ENCODE data around the gene GPATCH1.

Gene GPATCH1

DNA sequence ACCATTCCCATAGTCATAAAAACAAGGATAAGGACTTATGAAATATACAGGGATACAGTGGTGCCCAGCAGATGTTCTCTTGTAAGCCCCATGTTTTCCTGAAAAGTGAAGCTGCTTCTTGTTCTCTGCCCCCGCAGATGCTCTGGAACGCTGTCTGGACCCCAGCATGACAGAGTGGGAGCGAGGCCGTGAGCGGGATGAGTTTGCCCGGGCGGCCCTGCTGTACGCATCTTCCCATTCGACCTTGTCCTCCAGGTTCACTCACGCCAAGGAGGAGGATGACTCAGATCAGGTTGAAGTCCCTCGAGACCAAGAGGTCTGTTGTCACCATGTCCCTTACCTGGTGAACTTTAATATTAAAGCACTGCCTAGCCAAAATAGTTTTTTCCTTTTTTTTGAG, 30.6 kb downstream of the GPATCH1 start:
- no peaks in the 10 kb centered on the region for H3K27me3 ChIP-seq (ENCODE audit: insufficient read depth, low read length, poor library complexity, severe bottlenecking)
- no peaks in the 10 kb centered on the region for H3F3A ChIP-seq (ENCODE audit: low read depth)
- no peak overlapping the region for H3K9ac ChIP-seq (ENCODE audit: low read depth, low read length, poor library complexity, severe bottlenecking)
- H3K79me2 ChIP-seq (ENCODE audit: insufficient read depth, low read length): no peaks in the 10 kb centered on the region
- TF ChIP-seq, protein P1, sequence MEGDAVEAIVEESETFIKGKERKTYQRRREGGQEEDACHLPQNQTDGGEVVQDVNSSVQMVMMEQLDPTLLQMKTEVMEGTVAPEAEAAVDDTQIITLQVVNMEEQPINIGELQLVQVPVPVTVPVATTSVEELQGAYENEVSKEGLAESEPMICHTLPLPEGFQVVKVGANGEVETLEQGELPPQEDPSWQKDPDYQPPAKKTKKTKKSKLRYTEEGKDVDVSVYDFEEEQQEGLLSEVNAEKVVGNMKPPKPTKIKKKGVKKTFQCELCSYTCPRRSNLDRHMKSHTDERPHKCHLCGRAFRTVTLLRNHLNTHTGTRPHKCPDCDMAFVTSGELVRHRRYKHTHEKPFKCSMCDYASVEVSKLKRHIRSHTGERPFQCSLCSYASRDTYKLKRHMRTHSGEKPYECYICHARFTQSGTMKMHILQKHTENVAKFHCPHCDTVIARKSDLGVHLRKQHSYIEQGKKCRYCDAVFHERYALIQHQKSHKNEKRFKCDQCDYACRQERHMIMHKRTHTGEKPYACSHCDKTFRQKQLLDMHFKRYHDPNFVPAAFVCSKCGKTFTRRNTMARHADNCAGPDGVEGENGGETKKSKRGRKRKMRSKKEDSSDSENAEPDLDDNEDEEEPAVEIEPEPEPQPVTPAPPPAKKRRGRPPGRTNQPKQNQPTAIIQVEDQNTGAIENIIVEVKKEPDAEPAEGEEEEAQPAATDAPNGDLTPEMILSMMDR (conservative IDR thresholded peaks at IDR 0.05; ENCODE audit: low read length): no peak
- no peak for TF ChIP-seq EZH2phosphoT487 (IDR thresholded peaks at IDR 0.05; ENCODE audit: borderline replicate concordance)
- no peaks in the 10 kb centered on the region for H3K4me1 ChIP-seq (ENCODE audit: insufficient read depth, low read length, poor library complexity, severe bottlenecking)
- H3K36me3 ChIP-seq (ENCODE audit: insufficient read depth, low read length): peaks cover 36% of the 10 kb centered on the region; the same call in 1 of the 2 replicates
- no peaks in the 10 kb centered on the region for H4K20me1 ChIP-seq (ENCODE audit: insufficient read depth, low read length, poor library complexity, severe bottlenecking)
- no peaks in the 10 kb centered on the region for H3K9me3 ChIP-seq (ENCODE audit: insufficient read depth, low read depth, low read length)
- no peaks in the 10 kb centered on the region for H3K9me2 ChIP-seq (replicated peaks; ENCODE audit: low read depth, low read length)
- H3K4me2 ChIP-seq (ENCODE audit: low read depth, low read length, poor library complexity, severe bottlenecking): no peak overlapping the region
- no peak overlapping the region for H3K4me3 ChIP-seq (ENCODE audit: low read length, poor library complexity, severe bottlenecking)
- no peak overlapping the region for H2AFZ ChIP-seq (ENCODE audit: low read length)

DNA sequence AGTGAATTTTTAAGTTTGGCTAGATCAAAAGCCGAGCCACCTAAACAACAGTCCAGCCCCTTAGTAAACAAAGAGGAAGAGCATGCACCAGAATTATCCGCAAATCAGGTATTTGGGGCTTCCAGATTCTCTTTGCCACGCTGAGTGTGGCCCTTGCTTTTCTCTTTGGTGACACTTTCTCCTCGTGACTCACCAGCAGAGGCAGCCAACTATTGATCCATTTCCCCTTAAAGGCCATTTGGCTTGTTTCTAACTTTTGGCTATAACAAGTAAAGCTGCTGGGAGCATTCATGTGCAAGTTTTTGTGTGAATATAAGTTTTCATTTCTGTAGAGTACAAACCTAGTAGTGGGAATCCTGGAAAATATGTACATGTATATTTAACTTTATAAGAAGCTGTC, 33.3 kb downstream of the GPATCH1 start:
- no peak for TF ChIP-seq EZH2phosphoT487 (IDR thresholded peaks at IDR 0.05; ENCODE audit: borderline replicate concordance)
- TF ChIP-seq, protein P1 (conservative IDR thresholded peaks at IDR 0.05; ENCODE audit: low read length): no peak
- Histone ChIP-seq H3K4me3 (ENCODE audit: low read length, poor library complexity, severe bottlenecking) (no peak overlapping the region), H3K4me1 (ENCODE audit: insufficient read depth, low read length, poor library complexity, severe bottlenecking) (no peaks in the 10 kb centered on the region), H3K27me3 (ENCODE audit: insufficient read depth, low read length, poor library complexity, severe bottlenecking) (no peaks in the 10 kb centered on the region), H3K9me3 (ENCODE audit: insufficient read depth, low read depth, low read length) (no peaks in the 10 kb centered on the region), H3K9me2 (replicated peaks; ENCODE audit: low read depth, low read length) (no peaks in the 10 kb centered on the region), H3F3A (ENCODE audit: low read depth) (no peaks in the 10 kb centered on the region), H3K4me2 (ENCODE audit: low read depth, low read length, poor library complexity, severe bottlenecking) (no peak overlapping the region), H3K79me2 (ENCODE audit: insufficient read depth, low read length) (no peaks in the 10 kb centered on the region), H2AFZ (ENCODE audit: low read length) (no peak overlapping the region), H3K9ac (ENCODE audit: low read depth, low read length, poor library complexity, severe bottlenecking) (no peak overlapping the region), H4K20me1 (ENCODE audit: insufficient read depth, low read length, poor library complexity, severe bottlenecking) (no peaks in the 10 kb centered on the region), H3K36me3 (ENCODE audit: insufficient read depth, low read length) (peaks cover 38% of the 10 kb centered on the region; the same call in 1 of the 2 replicates)

DNA sequence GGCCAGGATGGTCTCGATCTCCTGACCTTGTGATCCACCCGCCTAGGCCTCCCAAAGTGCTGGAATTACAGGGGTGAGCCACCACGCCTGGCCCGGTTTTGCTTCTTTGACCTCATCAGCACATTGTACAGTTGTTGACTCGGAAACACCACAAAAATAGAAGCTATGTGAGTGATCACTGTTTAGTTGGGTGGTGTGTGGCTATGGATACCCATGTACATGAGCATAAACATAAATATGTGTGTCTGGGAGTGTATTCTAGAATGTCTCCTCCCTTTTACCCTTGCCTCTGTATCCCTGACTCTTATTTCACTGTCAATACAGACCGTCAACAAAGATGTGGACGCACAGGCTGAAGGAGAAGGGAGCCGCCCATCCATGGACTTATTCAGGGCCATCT, 36.5 kb downstream of the GPATCH1 start:
- H3K4me3 ChIP-seq (ENCODE audit: low read length, poor library complexity, severe bottlenecking): no peak overlapping the region
- H3K9me3 ChIP-seq (ENCODE audit: insufficient read depth, low read depth, low read length): no peaks in the 10 kb centered on the region
- no peak overlapping the region for H3K9ac ChIP-seq (ENCODE audit: low read depth, low read length, poor library complexity, severe bottlenecking)
- H3K27me3 ChIP-seq (ENCODE audit: insufficient read depth, low read length, poor library complexity, severe bottlenecking): no peaks in the 10 kb centered on the region
- H3K4me1 ChIP-seq (ENCODE audit: insufficient read depth, low read length, poor library complexity, severe bottlenecking): no peaks in the 10 kb centered on the region
- no peak overlapping the region for H3K4me2 ChIP-seq (ENCODE audit: low read depth, low read length, poor library complexity, severe bottlenecking)
- H3K9me2 ChIP-seq (replicated peaks; ENCODE audit: low read depth, low read length): no peaks in the 10 kb centered on the region
- TF ChIP-seq, protein P1 (conservative IDR thresholded peaks at IDR 0.05; ENCODE audit: low read length): no peak
- no peak for TF ChIP-seq EZH2phosphoT487 (IDR thresholded peaks at IDR 0.05; ENCODE audit: borderline replicate concordance)
- H3F3A ChIP-seq (ENCODE audit: low read depth): no peaks in the 10 kb centered on the region
- H3K79me2 ChIP-seq (ENCODE audit: insufficient read depth, low read length): no peaks in the 10 kb centered on the region
- H2AFZ ChIP-seq (ENCODE audit: low read length): no peak overlapping the region
- no peaks in the 10 kb centered on the region for H4K20me1 ChIP-seq (ENCODE audit: insufficient read depth, low read length, poor library complexity, severe bottlenecking)
- peaks cover 20% of the 10 kb centered on the region; the same call in 1 of the 2 replicates for H3K36me3 ChIP-seq (ENCODE audit: insufficient read depth, low read length)

Data from Loucy (cell line).